RKO (cell line): Measurements from ENCODE around the gene RRAD.
"Not testable (repeated sequence)": the region's sequence is repeated elsewhere in the genome, so short reads cannot be mapped to it uniquely, and the experiment has no call there.

Source experiments
- DNase-seq: peaks from one replicate; pipeline ENCODE4 v3.0.0-alpha.2; 2016; ENCODE audit warnings: low spot score

Gene RRAD

GRCh38 chr16:66925322-66925840 lies at the start of gene RRAD:
Gene RRAD (minus strand): TSS chr16:66925535. CDS start chr16:66925179, 356 bp downstream.
- no peak for DNase-seq

GRCh38 chr16:66974932-66975246 lies 49.6 kb upstream of the RRAD start:
- DNase-seq, result not testable (repeated sequence)

DNA sequence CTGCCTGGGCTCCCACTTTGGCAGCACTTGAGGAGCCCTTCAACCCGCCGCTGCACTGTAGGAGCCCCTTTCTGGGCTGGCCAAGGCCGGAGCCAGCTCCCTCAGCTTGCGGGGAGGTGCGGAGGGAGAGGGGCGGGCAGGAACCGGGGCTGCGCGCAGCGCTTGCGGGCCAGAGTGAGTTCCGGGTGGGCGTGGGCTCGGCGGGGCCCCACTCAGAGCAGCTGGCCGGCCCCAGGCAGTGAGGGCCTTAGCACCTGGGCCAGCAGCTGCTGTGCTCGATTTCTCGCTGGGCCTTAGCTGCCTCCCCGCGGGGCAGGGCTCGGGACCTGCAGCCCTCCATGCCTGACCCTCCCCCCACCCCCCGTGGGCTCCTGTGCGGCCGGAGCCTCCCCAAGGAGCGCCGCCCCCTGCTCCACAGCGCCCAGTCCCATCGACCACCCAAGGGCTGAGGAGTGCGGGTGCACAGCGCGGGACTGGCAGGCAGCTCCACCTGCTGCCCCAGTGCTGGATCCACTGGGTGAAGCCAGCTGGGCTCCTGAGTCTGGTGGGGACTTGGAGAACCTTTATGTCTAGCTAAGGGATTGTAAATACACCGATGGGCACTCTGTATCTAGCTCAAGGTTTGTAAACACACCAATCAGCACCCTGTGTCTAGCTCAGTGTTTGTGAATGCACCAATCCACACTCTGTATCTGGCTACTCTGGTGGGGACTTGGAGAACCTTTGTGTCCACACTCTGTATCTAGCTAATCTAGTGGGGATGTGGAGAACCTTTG lies 49.0 kb upstream of the RRAD start:
- not testable (repeated sequence) for DNase-seq

- no peak for DNase-seq
Observed at GRCh38 chr16:66973716-66974115, 48.4 kb upstream of the RRAD start.

GRCh38 chr16:66972983-66973382 lies 47.6 kb upstream of the RRAD start:
- DNase-seq, result no peak

DNA sequence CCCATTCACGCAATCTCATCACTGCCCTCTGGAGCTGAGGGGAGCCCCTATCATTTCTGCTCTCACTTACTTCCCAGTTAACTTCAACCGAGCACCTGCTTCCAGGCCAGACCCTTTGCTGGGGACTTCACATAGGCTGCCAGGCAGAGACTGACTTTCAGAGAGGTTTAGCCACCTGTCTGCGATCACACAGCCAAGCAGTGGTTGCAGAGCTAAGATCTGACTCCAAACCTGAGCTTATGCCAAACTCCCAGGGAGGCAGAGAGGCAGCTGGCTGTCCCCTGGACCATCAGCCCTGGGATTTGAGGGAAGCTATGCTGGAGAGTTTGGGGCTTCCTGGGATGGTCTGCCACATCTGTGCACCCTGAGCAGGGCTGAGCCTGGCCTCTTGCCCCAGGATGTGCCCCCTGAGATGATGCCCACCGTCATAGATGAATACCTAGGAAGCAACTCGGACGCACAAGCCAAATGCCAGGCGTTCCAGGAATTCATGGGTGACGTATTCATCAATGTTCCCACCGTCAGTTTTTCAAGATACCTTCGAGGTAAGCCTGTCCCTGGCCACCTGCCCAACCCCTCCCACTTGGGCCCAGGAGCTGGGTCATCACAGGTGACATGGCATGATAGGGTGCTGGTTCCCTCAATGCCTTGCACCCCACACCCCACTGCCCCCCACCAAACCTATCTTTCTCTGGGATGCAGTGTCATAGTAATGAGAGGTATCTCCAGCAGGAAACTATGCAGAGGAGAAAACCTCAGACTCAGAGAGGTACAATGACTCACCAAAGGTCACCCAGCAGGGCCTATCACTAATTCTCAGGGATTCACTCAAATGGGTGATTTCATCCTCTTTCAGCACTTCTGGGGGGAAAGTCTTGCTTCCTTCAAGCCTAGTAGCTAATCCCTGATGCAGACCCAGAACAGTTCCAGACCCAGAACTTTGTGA lies 45.7 kb upstream of the RRAD start:
- peak; percentile 39 for DNase-seq

DNA sequence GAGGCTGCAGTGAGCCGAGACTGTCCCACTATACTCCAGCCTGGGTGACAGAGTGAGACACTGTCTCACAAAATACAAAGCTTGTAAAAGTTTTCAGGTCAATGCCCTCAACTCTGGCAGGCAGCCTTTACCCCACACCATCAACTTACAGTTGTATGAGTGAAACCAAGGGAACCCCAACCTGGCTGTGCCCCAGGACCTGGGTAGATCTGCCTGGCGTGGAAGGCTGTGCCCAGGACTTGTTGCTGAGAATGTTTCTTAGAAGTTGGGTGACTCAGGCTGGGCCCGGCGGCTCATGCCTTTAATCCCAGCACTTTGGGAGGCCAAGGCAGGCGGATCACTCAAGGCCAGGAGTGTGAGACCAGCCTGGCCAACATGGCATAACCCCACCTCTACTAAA lies 43.5 kb upstream of the RRAD start:
- DNase-seq, result no peak

DNA sequence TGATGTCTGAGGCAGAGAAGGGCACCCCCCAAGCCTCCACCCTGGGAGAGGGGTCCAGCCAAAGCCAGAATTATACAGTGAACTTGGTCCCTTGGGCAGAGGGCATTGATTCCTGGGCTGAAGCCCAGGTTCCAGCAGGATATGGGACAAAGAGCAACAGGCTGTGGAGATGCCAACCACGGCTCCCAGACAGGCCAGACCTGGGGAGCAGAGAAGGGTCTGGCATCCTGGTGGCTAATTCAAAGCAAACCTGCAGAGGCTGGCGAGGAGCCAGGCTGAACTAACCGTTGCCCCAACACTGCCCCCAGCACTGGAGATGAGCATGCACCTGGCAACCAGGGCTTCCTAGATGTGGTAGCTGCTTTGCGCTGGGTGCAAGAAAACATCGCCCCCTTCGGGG lies 38.7 kb upstream of the RRAD start:
- DNase-seq, result no peak

GRCh38 chr16:66961914-66962313 lies 36.6 kb upstream of the RRAD start:
- no peak for DNase-seq

GRCh38 chr16:66961065-66961744 lies 35.9 kb upstream of the RRAD start, which contains the start of gene CES3:
Gene CES3 (plus strand): TSS chr16:66961266. CDS start chr16:66961308, 42 bp downstream.
- peak; percentile 93 for DNase-seq

GRCh38 chr16:66960270-66960669 lies 34.9 kb upstream of the RRAD start:
- no peak for DNase-seq

DNA sequence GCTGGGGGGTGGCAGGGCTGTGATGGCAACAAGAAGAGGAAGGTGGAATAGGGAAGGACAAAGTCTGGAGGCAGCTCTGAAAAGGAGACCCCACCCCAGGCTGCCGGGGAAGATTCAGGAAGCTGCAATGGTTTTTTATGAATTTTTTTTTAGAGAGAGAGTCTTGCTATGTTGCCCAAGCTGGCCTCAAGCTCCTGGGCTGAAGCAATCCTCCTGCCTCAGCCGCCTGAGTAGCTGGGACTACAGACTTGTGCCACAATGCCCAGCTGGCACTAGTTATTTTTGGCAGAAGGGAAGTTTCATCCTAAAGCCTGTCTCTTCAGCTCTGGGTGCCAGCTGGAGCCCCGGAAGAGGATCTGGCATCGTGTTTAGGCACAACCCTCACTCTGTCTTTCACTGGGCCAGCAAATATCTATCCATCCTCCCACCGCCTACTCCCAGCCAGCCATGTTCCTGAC lies 34.4 kb upstream of the RRAD start:
- no peak for DNase-seq

DNA sequence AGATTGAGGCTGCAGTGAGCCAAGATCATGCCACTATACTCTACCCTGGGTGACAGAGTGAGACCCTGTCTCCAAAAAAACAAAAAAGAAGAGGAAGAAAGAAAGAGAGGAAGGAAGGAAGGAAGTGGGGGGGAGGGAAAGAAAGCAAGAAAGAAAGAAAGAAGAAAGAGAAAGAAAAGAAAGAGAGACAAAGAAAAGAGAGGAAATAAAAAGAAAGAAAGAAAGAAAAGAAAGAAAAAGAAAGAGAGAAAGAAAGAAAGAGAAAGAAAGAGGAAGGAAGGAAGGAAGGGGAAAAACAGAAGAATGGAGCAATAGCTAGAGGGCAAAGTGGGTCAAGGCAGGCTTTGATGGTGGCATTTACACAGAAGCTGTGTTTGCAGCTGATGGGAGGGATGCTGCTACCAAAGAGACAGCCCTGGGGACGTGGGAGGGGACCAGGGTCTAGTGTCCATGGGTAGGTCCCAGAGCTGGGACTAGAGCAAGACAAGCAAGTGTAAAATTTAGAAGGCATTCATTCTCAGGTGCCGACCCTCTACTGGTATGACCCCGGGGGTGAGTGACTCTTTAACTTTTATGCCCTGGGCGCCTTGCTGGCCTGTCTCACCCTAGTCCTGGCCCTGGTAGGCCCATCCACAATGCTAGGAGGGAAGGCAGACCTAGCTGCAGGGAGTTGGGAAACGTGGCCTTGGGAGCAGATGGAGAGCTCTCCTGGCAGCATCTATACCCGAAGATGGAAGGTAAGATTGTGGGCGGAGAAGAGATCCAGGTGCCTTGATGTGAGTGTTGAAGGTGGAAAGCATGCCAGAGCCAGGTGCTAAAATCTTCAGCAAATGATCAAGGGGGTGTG lies 33.7 kb upstream of the RRAD start:
- DNase-seq, result no peak

GRCh38 chr16:66956154-66956457 lies 30.8 kb upstream of the RRAD start:
- DNase-seq, result not testable (repeated sequence)

DNA sequence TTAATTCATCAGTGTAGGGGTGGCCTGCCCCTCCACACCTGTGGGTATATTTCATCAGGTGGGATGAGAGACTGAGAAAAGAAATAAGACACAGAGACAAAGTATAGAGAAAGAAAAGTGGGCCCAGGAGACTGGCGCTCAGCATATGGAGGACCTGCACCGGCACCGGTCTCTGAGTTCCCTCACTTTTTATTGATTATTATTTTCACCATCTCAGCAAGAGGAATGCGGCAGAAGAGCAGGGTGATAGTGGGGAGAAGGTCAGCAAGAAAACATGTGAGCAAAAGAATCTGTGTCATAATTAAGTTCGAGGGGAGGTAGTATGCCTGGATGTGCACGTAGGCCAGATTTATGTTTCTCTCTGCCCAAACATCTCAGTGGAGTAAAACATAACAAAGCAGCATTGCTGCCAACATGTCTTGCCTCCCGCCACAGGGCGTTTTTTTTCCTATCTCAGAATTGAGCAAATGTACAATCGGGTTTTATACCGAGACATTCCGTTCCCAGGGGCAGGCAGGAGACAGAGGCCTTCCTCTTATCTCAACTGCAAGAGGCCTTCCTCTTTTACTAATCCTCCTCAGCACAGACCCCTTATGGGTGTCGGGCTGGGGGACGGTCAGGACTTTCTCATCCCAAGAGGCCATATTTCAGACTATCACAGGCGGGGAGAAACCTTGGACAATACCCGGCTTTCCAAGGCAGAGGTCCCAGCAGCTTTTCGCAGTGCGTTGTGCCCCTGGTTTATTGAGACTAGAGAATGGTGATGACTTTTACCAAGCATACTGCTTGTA lies 30.2 kb upstream of the RRAD start:
- not testable (repeated sequence) for DNase-seq

GRCh38 chr16:66954097-66954659 lies 28.8 kb upstream of the RRAD start:
- DNase-seq, result peak; percentile 82

DNA sequence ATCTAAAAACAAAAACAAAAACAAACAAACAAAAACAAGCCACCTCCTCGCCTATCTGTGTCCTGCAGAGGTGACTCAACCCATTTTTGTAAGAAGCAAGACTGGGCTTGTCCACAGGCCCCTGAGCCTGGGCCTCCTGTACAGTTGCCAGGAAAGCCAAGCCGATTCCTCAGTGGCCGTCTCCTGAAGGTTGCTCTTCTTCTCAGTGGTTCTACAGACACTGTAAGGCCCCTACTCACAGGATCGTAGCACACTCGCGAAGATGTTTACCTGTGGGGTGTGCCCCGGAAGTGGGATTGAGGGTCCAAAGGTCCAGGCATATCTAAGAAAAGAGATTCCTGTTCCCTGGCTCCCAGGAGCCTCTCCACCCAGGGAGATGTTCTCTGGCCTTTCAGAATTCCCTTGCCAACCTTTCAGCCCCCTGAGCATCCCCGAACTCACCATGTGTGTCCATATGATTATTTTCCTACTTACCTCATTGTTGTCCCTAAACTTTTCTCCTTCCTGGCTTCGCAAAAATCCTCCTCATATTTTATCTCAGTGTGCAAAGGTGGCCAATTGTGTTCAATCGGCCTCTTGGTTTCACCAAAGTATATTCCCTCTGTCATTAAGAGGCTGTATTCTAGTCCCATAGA lies 28.2 kb upstream of the RRAD start:
- no peak for DNase-seq

DNA sequence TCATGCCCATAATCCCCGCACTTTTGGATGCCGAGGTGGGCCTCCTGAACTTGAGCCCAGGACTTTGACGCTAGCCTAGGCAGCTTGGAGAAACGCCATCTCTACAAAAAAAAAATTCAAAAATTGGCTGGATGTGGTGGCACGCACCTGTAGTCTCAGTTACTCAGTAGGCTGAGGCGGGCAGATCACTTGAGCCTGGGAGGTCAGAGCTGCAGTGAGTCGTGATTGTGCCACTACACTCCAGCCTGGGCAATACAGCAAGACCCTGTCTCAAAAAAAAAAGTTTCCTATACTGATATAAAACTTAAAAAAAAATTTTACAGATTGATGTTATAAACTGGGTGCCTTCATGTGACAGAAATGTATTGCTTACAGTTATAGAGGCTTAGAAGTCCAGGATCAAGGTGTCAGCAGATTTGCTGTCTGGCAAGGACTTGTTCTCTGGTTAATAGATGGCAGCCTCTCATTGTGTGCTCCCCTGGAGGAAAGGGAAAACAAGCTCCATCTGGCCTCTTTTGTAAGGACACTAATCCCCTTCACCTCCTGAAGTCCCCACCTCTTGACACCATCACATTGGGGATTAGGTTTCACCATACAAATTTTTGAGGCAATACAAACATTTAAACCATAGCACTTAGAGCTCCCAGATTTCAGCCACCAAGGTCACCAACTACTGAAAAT lies 27.2 kb upstream of the RRAD start:
- no peak for DNase-seq
